IMR-90 (cell line): ENCODE data around the gene PMM2. TPM values are rescaled to one million over a fixed set of nuclear protein-coding genes. Genes with fewer than 3 reads are reported as not detected.

Source experiments
- ATAC-seq: fragments of 200-7000 bp; cut with Tn5 transposase; 2 replicates; pipeline ENCODE4 v1.9.1; 2020; ENCODE audit warnings: low read depth, mild to moderate bottlenecking, moderate library complexity
- BruUV-seq: library from RNA; stranded (reverse); fragments of 400-500 nt; replicated peaks from 2 replicates; lab custom pipeline; 2021; lab: Mats Ljungman, UMichigan
- CTCF ChIA-PET: fragments of 300-600 bp; formaldehyde crosslinking; extraction: SDS; loops from one replicate; lab custom pipeline; 2021; ENCODE audit warnings: antibody characterized with exemption; lab: Yijun Ruan, JAX
- POLR2A ChIA-PET: fragments of 300-600 bp; sonication (Branson Sonifier 250); formaldehyde crosslinking; loops from one replicate; lab custom pipeline; 2022; ENCODE audit warnings: antibody characterized with exemption; ENCODE audit not compliant: unreplicated experiment; lab: Charles Lee
- DNase-seq: peaks from one replicate; pipeline ENCODE4 v3.0.0; 2013
- H2AFZ ChIP-seq: replicated peaks from 2 replicates; pipeline ENCODE3; 2013; ENCODE audit warnings: low read length, mild to moderate bottlenecking; ENCODE audit not compliant: poor library complexity
- H2AK5ac ChIP-seq: 2 replicates; pipeline ENCODE4 v1.6.1; 2013; ENCODE audit warnings: low read depth, low read length, inconsistent platforms
- H2AK9ac ChIP-seq: replicated peaks from 2 replicates; pipeline ENCODE3; 2013; ENCODE audit warnings: mild to moderate bottlenecking, low read depth, low read length, moderate library complexity; ENCODE audit not compliant: poor library complexity
- H2BK120ac ChIP-seq: 2 replicates; pipeline ENCODE4 v1.6.1; 2013; ENCODE audit warnings: low read depth, low read length, inconsistent platforms
- H2BK15ac ChIP-seq: 3 replicates; pipeline ENCODE4 v1.6.1; 2013; ENCODE audit warnings: low read depth, low read length, inconsistent platforms
- H2BK20ac ChIP-seq: 2 replicates; pipeline ENCODE4 v1.6.1; 2013; ENCODE audit warnings: low read depth, mild to moderate bottlenecking, inconsistent platforms, low read length, moderate library complexity
- H2BK5ac ChIP-seq: 2 replicates; pipeline ENCODE4 v1.6.1; 2013; ENCODE audit warnings: mild to moderate bottlenecking, low read depth, low read length, inconsistent platforms; ENCODE audit not compliant: poor library complexity, severe bottlenecking
- H3K14ac ChIP-seq: replicated peaks from 2 replicates; pipeline ENCODE4 v1.6.1; 2013; ENCODE audit warnings: low read depth, low read length, inconsistent platforms
- H3K18ac ChIP-seq: 2 replicates; pipeline ENCODE4 v1.6.1; 2013; ENCODE audit warnings: low read depth, low read length, control low read depth
- H3K23ac ChIP-seq: 2 replicates; pipeline ENCODE4 v1.6.1; 2013; ENCODE audit warnings: low read depth, low read length, inconsistent platforms
- H3K27ac ChIP-seq: 2 replicates; pipeline ENCODE4 v1.5.1; 2013; ENCODE audit warnings: mild to moderate bottlenecking, control low read depth, low read length; ENCODE audit not compliant: insufficient read depth
- H3K27me3 ChIP-seq: 2 replicates; pipeline ENCODE4 v1.6.1; 2013; ENCODE audit warnings: low read length; ENCODE audit not compliant: control insufficient read depth, insufficient read depth
- H3K36me3 ChIP-seq: 2 replicates; pipeline ENCODE4 v1.6.1; 2013; ENCODE audit warnings: low read length, mixed read lengths; ENCODE audit not compliant: control insufficient read depth, insufficient read depth
- H3K4ac ChIP-seq: 2 replicates; pipeline ENCODE4 v1.6.1; 2013; ENCODE audit warnings: low read depth, low read length, inconsistent platforms
- H3K4me1 ChIP-seq: 2 replicates; pipeline ENCODE4 v1.6.1; 2013; ENCODE audit warnings: low read length, mixed read lengths; ENCODE audit not compliant: control insufficient read depth, insufficient read depth
- H3K4me2 ChIP-seq: 2 replicates; pipeline ENCODE4 v1.6.1; 2013; ENCODE audit warnings: low read depth, mild to moderate bottlenecking, control low read depth, low read length, moderate library complexity
- H3K4me3 ChIP-seq: 2 replicates; pipeline ENCODE4 v1.5.1; 2013; ENCODE audit warnings: low read depth, mild to moderate bottlenecking, control low read depth, low read length, moderate library complexity; ENCODE audit not compliant: insufficient read depth
- H3K56ac ChIP-seq: 2 replicates; pipeline ENCODE4 v1.6.1; 2013; ENCODE audit warnings: low read length, inconsistent platforms; ENCODE audit not compliant: insufficient read depth; ENCODE audit errors: extremely low read depth
- H3K79me1 ChIP-seq, 2 experiments: 2 replicates each; pipeline ENCODE4 v1.6.1; 2013; ENCODE audit warnings: low read length in 2 of 2, inconsistent platforms in 1 of 2, low read depth in 1 of 2
- H3K9ac ChIP-seq: 2 replicates; pipeline ENCODE4 v1.6.1; 2013; ENCODE audit warnings: low read depth, low read length, control low read depth
- H3K9me1 ChIP-seq: 2 replicates; pipeline ENCODE4 v1.6.1; 2013; ENCODE audit warnings: low read length, inconsistent platforms; ENCODE audit not compliant: insufficient read depth
- H3K9me3 ChIP-seq: 2 replicates; pipeline ENCODE4 v1.6.1; 2013; ENCODE audit warnings: low read length; ENCODE audit not compliant: control insufficient read depth, insufficient read depth
- H4K20me1 ChIP-seq: 2 replicates; pipeline ENCODE4 v1.6.1; 2013; ENCODE audit warnings: low read length, inconsistent platforms; ENCODE audit not compliant: insufficient read depth
- H4K5ac ChIP-seq: 2 replicates; pipeline ENCODE4 v1.6.1; 2013; ENCODE audit warnings: mild to moderate bottlenecking, low read depth, low read length, control low read depth
- H4K8ac ChIP-seq, 2 experiments: 2 replicates each; pipeline ENCODE4 v1.6.1; 2013; ENCODE audit warnings: low read depth in 2 of 2, low read length in 2 of 2, control low read depth in 1 of 2, inconsistent platforms in 1 of 2
- H4K91ac ChIP-seq: 2 replicates; pipeline ENCODE4 v1.6.1; 2013; ENCODE audit warnings: low read depth, low read length, inconsistent platforms; ENCODE audit not compliant: insufficient read depth
- BHLHE40 ChIP-seq: fragments of 150-350 bp; IDR thresholded peaks from 2 replicates; pipeline ENCODE4 v1.6.1; 2016; ENCODE audit warnings: mild to moderate bottlenecking, low read depth, low read length
- CEBPB ChIP-seq: IDR thresholded peaks from 2 replicates; pipeline ENCODE4 v1.6.1; 2012; ENCODE audit warnings: low read depth, low read length, improper control_type of control experiment
- CHD1 ChIP-seq: IDR thresholded peaks from 2 replicates; pipeline ENCODE4 v1.6.1; 2012; ENCODE audit warnings: low read depth, low read length, improper control_type of control experiment
- MAFK ChIP-seq: IDR thresholded peaks from 2 replicates; pipeline ENCODE4 v1.6.1; 2012; ENCODE audit warnings: low read depth, low read length, improper control_type of control experiment
- MXI1 ChIP-seq: IDR thresholded peaks from 2 replicates; pipeline ENCODE4 v1.6.1; 2012; ENCODE audit warnings: low read depth, mild to moderate bottlenecking, low read length, moderate library complexity, borderline replicate concordance
- RFX5 ChIP-seq: IDR thresholded peaks from 2 replicates; pipeline ENCODE4 v1.8.0; 2012; ENCODE audit warnings: low read depth, mild to moderate bottlenecking, low read length, moderate library complexity
- SMC3 ChIP-seq: fragments of 150-350 bp; IDR thresholded peaks from 2 replicates; pipeline ENCODE4 v1.6.1; 2016; ENCODE audit warnings: low read depth, mild to moderate bottlenecking, antibody characterized with exemption, low read length, moderate library complexity
- WGBS, 2 experiments: methylation state at CpG; one replicate each; pipeline versions ENCODE4 v1.1.5 to v1.1.7; 2013; ENCODE audit warnings: missing lambda C conversion rate in 2 of 2; ENCODE audit not compliant: insufficient read length in 1 of 2; ENCODE audit errors: extremely low coverage in 2 of 2; 5-methylcytosine and 5-hydroxymethylcytosine counted together
- dilution Hi-C: fragments of 300-500 bp; cut with HindIII; formaldehyde crosslinking; loops from one replicate; pipeline ENCODE4 v1.14.3; 2018; ENCODE audit warnings: low sequenced_read_pairs; ENCODE audit not compliant: unreplicated experiment
- in situ Hi-C: fragments of 300-500 bp; cut with MboI; formaldehyde crosslinking; loops from 3 replicates; pipeline ENCODE4 v1.14.3; 2019; ENCODE audit warnings: low sequenced_read_pairs, inconsistent platforms, mixed read lengths
- intact Hi-C: fragments of 100-400 bp; cut with micrococcal nuclease; formaldehyde crosslinking; loops from 2 replicates; pipeline ENCODE4 v1.10.0; 2022
- polyA plus RNA-seq, 3 experiments: library from polyadenylated mRNA; depleted of rRNA; stranded (reverse); fragments of >200 nt; gene quantifications; 2 replicates each; pipeline ENCODE4 v1.2.3, GENCODE V29; 2012; ENCODE audit warnings: low replicate concordance in 1 of 3
- total RNA-seq: library from RNA; depleted of rRNA; stranded (reverse); fragments of >200 nt; gene quantifications from 2 replicates; pipeline ENCODE4 v1.2.3, GENCODE V29; 2012

The PMM2 gene
- total and polyA plus RNA-seq, 2 of the 4 experiments (the other 2 are of a cell fraction): 25.8 to 38.9 TPM

DNA sequence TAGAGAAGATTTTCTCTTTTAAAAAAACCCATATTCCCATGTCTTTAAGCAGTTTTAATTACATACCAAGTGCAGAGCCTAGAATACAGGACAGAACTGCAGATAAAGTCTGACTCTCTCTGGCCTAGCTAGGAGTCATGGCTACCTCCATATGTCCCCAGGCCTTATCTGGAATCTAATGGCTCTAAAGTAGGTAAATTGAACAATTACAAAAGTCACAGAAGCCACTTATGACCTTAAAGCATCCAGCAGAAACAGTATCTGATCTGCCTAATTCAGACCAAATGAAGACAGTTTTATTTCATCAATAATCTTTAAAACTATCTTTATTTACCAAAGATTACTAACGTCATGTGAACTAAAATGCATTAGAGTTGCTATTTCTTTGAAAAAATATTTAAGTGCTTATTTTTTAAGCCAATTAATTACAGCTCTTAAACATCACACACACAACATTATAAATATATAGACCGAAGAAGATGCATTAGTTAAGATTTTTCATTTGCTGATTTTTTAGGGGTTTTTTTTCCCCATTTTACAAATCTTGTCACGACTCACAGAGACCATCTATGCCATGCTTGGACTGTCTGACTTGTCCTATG lies 28.7 kb downstream of the PMM2 start:
- H2AK9ac ChIP-seq: no peak overlapping the region
- H3K23ac ChIP-seq: no peak overlapping the region
- no peak overlapping the region for H3K18ac ChIP-seq
- dilution Hi-C loops (no loop called here), intact Hi-C loops (no loop called here), in situ Hi-C loops (no loop called here)
- no peak overlapping the region for H4K91ac ChIP-seq
- DNase-seq: no peak
- no peak overlapping the region for H2BK5ac ChIP-seq
- no CpG with 5 or more reads among the region's 3 CpGs for WGBS, 2 experiments
- no peak overlapping the region for H4K8ac ChIP-seq
- no peak overlapping the region for H3K14ac ChIP-seq
- H3K4me1 ChIP-seq: peaks cover 2% of the 10 kb centered on the region; the same call in 1 of the 2 replicates
- no peak overlapping the region for H2BK120ac ChIP-seq
- TF ChIP-seq MAFK: no peak
- TF ChIP-seq CEBPB: no peak
- no peak for TF ChIP-seq RFX5
- no peak for TF ChIP-seq SMC3
- no peak for TF ChIP-seq MXI1
- TF ChIP-seq BHLHE40: no peak
- TF ChIP-seq CHD1: no peak
- POLR2A ChIA-PET: no interaction called here
- H4K20me1 ChIP-seq: peaks cover 21% of the 10 kb centered on the region; the same call in 1 of the 2 replicates
- H3K27ac ChIP-seq: no peak overlapping the region
- H3K27me3 ChIP-seq: no peaks in the 10 kb centered on the region
- ATAC-seq: no peak
- no peak overlapping the region for H3K4ac ChIP-seq
- no peak overlapping the region for H2AK5ac ChIP-seq
- no peak overlapping the region for H2AFZ ChIP-seq
- CTCF ChIA-PET: no interaction called here
- H3K9ac ChIP-seq: no peak overlapping the region
- H3K79me1 ChIP-seq: peaks cover 22 to 59% of the 10 kb centered on the region in 2 experiments
- H2BK20ac ChIP-seq: no peak overlapping the region
- peaks cover 11% of the 10 kb centered on the region for H3K9me1 ChIP-seq
- no peak overlapping the region for H4K5ac ChIP-seq
- no TSS peak for BruUV-seq
- H3K56ac ChIP-seq: no peak overlapping the region
- no peak overlapping the region for H2BK15ac ChIP-seq
- no peaks in the 10 kb centered on the region for H3K9me3 ChIP-seq
- H3K36me3 ChIP-seq: peaks cover 36% of the 10 kb centered on the region
- no peak overlapping the region for H3K4me3 ChIP-seq
- no peak overlapping the region for H3K4me2 ChIP-seq
